Neural progenitor cell (in vitro differentiated cells): ENCODE data around the gene GDPD3.

ENCODE experiments used
- EZH2 ChIP-seq: fragments of 200-600 bp; sonication (generic); IDR thresholded peaks from 2 replicates; pipeline ENCODE4 v1.6.1; 2017; ENCODE audit warnings: antibody characterized with exemption, mild to moderate bottlenecking, moderate library complexity
- TF ChIP-seq, protein P1 (sequence below): fragments of 200-600 bp; sonication (generic); IDR thresholded peaks from 2 replicates; pipeline ENCODE4 v1.5.1; 2017; ENCODE audit warnings: antibody characterized with exemption, mild to moderate bottlenecking

DNA sequence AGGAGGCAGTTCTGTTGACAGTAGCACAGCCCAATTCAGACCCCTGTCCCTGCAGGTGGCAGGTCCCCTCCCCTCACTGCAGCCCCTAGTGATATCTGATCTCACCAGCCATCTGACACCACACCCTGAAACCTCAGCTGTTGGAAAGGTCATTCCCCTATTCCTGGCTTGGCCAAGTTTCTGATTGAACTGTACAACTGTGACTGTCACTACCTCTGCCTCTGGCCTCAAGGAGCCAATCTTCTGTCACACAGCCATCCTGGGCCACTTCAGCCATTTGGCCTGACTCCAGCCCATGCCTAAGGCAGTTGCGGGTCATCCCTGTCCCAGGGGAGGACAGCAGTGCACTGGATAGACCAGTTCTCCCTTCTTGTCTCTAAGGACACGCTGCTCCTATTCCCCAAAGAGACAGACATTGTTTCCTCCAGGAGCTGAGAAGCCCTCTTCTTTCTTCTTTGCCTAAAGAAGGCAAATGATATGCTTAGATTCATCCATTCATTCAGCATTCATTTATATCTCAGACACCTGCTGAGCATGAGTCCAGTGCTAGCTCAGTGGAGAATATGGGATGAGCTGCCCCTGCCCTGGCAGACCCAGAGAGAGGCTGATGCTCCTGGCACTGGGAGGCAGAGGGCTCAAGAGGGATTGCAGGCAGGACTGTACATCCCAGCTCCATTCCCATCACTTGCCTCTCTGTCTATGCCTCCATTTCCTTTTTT is 52.3 kb downstream of the GDPD3 start:
- TF ChIP-seq EZH2 = no peak
- TF ChIP-seq, protein P1, sequence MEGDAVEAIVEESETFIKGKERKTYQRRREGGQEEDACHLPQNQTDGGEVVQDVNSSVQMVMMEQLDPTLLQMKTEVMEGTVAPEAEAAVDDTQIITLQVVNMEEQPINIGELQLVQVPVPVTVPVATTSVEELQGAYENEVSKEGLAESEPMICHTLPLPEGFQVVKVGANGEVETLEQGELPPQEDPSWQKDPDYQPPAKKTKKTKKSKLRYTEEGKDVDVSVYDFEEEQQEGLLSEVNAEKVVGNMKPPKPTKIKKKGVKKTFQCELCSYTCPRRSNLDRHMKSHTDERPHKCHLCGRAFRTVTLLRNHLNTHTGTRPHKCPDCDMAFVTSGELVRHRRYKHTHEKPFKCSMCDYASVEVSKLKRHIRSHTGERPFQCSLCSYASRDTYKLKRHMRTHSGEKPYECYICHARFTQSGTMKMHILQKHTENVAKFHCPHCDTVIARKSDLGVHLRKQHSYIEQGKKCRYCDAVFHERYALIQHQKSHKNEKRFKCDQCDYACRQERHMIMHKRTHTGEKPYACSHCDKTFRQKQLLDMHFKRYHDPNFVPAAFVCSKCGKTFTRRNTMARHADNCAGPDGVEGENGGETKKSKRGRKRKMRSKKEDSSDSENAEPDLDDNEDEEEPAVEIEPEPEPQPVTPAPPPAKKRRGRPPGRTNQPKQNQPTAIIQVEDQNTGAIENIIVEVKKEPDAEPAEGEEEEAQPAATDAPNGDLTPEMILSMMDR = no peak
